Measurements from ENCODE around the gene MFSD12.
"Not testable (repeated sequence)": the region's sequence is repeated elsewhere in the genome, so short reads cannot be mapped to it uniquely, and the experiment has no call there.

The MFSD12 gene

DNA sequence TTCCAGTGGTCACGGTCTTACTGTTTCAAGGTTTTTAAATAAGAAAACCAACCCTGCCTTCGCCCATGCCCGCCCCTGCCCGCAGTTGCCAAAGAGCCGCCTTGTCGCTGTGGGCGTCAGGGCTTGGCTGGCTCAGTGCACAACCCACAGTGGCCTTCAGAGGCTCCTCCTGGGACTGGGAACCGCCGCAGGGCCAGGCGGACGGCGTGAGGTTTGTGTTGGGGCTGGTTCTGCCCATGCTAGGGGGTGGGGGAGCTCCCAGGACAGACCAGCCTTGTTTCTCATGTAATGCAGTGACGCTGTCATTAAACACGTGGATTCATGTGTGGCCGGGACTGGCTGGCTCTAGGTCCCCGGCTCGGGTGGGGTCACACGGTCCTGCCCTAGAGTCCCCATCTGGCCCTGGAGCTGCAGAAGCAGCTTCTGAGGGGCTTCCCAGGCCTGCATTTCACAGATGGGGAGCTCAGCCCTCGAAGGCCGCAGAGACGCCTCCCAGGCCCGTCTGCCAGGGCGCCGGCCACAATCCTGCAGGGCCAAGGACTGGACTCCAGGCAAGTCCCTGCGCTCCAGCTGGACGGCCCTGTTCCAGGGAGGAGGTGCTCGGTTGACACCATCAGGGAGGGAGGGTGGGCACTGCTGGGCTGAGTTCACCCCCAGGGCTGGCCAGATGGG, 20.8 kb downstream of the MFSD12 start:
- DNase-seq: no peak

DNA sequence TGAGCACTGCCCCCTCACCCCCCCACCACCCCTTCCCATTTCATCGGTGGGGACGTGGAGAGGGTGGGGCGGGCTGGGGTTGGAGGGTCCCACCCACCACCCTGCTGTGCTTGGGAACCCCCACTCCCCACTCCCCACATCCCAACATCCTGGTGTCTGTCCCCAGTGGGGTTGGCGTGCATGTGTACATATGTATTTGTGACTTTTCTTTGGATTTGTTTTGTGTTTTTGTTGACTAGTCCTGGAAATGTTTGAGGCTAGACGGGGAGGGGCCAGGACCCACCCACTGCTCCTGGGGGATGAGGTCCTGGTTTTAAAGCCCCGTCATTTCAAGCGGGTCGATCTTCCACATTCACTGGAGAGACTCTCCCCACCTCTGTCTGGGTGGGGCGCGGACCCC, 21.4 kb downstream of the MFSD12 start:
- DNase-seq: no peak

DNA sequence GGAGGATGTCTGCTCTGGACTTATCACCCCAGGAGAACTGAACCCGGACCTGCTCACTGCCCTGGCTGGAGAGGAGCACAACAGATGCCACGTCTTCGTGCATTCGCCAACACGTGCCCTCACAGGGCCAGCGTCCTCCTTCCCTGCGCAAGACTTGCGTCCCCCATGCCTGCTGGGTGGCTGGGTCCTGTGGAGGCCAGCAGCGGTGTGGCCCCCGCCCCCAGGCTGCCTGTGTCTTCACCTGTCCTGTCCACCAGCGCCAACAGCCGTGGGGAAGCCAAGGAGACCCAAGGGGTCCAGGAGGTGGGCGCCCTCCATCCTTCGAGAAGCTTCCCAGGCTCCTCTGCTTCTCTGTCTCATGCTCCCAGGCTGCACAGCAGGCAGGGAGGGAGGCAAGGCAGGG, 21.8 kb downstream of the MFSD12 start:
- no peak for DNase-seq

DNA sequence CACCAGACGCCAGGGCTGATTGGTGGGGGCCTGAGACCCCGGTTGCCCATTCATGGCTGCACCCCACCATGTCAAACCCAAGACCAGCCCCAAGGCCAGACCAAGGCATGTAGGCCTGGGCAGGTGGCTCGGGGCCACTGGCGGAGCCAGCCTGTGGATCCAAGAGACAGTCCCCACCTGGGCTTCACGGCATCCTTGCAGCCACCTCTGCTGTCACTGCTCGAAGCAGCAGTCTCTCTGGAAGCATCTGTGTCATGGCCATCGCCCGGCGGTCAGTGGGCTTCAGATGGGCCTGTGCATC, 22.2 kb downstream of the MFSD12 start:
- DNase-seq: no peak

DNA sequence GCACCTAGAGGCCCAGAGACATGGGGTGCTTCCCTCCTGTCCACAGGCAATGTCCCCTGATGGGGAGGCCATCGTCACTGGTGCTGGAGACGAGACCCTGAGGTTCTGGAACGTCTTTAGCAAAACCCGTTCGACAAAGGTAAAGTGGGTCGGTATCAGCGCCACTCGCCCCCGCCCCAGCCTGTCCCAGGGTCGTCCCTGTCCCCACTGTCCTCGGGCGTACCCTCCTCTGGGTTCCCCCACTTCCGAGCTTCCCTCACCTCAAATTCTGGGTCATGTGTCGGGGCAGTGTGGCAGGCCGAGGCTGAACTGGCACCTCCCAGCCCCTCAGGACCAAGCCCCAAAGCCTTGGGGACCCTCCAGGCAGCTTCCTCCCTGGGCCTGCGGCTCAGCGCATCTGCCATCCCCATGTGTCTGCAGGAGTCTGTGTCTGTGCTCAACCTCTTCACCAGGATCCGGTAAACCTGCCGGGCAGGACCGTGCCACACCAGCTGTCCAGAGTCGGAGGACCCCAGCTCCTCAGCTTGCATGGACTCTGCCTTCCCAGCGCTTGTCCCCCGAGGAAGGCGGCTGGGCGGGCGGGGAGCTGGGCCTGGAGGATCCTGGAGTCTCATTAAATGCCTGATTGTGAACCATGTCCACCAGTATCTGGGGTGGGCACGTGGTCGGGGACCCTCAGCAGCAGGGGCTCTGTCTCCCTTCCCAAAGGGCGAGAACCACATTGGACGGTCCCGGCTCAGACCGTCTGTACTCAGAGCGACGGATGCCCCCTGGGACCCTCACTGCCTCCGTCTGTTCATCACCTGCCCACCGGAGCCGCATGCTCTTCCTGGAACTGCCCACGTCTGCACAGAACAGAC, 22.8 kb downstream of the MFSD12 start:
- no peak for DNase-seq

DNA sequence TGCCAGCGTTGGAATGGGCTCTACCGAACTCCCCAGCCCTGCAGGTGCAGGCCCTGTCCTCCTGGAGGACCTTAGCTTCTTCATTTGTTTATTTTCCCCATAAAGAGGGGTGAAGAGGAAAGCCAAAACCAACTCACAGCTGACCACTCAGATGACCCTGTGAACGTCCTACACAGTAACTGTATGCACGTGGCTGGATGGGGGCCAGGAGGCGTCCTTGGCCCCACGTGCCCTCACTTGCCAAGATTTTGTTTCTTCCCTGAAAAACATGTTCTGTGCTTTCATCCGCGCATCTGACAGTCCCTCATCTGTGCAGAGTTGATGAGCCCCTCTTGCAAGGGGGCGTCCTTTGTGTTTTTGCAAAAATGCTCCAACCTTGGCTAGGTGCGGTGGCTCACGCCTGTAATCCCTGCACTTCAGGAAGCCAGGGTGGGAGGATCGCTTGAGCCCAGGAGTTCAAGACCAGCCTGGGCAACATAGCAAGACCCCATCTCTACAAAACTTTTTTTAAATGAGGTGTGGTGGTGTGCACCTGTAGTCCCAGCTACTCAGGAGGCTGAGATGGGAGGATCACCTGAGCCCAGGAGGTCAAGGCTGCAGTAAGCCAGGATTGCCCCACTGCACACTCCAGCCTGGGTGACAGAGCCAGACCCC, 23.7 kb downstream of the MFSD12 start:
- DNase-seq: no peak

DNA sequence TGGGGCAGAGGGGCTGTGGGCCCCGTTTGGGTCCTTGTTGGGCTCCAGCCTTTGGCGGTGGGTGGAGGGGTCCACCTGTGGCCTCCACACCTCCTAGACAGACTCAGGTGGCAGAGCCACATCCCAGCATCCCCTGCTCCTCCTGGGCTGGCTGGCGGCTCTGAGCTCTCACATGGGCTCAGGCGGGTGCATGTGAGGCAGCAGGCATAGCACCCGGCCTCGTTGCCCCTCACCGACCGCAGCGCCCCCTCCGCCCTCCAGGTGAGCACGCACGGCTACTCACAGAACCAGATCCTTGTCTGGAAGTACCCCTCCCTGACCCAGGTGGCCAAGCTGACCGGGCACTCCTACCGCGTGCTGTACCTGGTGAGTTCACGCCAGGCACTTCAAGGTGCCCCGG, 24.4 kb downstream of the MFSD12 start:
- no peak for DNase-seq

DNA sequence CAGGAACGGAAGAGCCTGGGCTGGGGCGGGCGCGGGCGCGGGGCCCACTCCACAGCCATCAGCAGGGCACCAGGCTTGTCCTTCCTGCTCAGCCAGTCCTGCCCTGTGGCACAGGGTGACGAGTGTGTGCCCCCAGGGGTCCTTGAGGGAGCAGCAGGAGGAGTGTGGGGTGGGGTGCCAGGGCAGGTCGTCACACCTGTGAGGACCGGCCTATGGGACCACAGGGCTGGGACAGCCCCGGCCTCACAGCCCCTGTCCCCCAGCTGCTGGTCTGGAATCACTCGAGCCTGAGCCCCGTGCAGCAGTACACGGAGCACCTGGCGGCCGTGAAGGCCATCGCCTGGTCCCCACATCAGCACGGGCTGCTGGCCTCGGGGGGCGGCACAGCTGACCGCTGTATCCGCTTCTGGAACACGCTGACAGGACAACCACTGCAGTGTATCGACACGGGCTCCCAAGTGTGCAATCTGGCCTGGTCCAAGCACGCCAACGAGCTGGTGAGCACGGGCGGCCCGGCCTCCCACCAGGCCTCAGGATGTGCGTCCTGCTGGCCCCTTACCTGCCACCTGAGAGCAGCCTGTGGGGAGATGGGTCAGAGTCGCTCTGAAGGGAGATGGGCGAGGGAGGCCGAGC, 25.1 kb downstream of the MFSD12 start:
- no peak for DNase-seq

DNA sequence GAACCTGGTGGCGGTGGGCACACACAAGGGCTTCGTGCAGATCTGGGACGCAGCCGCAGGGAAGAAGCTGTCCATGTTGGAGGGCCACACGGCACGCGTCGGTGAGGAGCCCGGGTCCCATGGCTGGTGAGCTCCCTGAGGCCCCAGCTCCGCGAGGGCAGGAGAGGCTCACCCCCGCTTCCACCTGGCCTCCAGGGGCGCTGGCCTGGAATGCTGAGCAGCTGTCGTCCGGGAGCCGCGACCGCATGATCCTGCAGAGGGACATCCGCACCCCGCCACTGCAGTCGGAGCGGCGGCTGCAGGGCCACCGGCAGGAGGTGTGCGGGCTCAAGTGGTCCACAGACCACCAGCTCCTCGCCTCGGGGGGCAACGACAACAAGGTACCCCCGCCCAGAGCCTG, 25.7 kb downstream of the MFSD12 start:
- no peak for DNase-seq

DNA sequence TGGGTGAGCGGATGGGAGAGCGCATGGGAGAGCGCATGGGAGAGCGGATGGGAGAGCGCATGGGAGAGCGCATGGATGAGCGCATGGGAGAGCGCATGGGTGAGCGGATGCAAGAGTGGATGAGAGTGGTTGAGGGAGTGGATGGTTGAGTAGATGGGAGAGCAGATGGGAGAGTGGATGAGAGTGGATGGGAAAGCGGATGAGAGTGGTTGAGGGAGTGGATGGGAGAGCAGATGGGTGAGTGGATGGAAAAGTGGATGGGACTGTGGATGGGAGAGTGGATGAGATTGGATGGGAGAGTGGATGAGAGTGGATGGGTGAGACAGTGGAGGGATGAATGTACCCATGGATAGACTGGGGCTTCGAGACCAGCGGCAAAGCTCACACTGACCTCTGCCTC, 27.0 kb downstream of the MFSD12 start:
- no peak for DNase-seq

DNA sequence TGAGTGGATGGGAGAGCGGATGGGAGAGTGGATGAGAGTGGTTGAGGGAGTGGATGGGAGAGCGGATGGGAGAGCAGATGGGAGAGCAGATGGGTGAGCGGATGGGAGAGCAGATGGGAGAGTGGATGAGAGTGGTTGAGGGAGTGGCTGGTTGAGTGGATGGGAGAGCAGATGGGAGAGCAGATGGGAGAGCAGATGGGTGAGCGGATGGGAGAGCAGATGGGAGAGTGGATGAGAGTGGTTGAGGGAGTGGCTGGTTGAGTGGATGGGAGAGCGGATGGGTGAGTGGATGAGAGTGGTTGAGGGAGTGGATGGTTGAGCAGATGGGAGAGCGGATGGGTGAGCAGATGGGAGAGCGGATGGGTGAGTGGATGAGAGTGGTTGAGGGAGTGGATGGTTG, 28.1 kb downstream of the MFSD12 start:
- not testable (repeated sequence) for DNase-seq

DNA sequence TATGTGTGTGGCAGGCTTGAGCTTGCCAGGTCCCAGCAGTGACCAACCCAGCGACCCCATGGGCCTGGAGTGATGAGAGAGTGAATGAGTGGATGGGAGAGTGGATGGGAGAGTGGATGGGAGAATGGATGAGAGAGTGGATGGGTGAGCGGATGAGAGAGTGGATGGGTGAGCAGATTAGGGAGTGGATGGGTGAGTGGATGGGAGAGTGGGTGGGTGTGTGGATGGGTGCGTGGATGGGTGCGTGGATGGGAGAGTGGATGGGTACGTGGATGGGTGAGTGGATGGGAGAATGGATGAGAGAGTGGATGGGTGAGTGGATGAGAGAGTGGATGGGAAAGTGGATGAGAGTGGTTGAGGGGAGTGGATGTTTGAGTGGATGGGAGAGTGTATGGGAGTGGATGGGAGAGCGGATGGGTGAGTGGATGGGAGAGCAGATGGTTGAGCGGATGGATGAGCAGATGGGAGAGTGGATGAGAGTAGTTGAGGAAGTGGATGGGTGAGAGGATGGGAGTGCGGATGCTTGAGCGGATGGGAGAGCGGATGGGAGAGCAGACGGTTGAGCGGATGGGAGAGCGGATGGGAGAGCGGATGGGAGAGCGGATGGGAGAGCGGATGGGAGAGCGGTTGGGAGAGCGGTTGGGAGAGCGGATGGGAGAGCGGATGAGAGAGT, 28.7 kb downstream of the MFSD12 start:
- DNase-seq: no peak

DNA sequence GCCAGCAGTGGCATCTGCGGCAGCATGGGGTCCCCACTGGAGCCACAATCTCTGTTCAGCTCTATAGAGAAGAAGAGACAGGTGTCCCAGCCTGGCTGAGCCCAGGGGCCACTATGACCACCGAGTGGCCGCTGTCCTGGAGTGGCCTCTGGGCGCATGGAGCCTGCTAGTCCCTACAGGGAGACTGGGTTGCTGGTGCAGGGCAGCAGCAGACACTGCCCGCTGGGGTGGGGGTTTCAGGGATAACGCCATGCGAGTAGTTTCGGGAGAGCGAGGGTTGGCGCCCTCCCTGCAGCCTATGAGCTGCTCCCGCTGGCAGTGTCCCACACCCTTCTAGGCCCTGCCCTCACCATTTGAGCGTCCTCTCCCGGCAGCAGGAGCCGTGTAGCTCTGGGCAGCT, 29.3 kb downstream of the MFSD12 start:
- DNase-seq: no peak

DNA sequence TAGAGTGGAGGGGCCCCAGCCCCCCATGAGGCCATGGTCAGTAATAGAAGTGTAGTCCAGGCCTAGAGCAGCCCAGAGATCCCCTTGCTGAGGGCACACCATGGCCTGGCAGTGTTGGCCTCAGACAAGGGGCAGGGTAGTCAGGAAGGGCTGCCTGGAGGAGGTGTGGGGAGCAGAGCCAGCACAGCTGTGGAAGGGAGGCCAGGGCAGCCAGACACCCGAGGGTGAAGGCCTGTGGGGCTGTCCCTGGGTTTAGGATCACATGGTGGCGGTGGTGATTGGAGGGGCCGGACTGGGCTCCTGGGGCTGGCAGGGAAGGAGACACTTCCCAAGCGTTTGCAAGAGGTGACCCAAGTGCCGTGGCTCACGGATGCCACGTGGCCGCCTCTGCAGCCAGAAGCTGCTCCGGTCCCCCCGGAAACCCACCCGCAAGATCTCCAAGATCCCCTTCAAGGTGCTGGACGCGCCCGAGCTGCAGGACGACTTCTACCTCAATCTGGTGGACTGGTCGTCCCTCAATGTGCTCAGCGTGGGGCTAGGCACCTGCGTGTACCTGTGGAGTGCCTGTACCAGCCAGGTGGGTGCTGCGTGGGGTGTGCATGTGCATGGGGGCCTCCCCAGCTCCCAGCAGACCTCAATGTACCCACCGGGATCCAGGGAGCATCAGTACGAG, 30.0 kb downstream of the MFSD12 start:
- DNase-seq: no peak

DNA sequence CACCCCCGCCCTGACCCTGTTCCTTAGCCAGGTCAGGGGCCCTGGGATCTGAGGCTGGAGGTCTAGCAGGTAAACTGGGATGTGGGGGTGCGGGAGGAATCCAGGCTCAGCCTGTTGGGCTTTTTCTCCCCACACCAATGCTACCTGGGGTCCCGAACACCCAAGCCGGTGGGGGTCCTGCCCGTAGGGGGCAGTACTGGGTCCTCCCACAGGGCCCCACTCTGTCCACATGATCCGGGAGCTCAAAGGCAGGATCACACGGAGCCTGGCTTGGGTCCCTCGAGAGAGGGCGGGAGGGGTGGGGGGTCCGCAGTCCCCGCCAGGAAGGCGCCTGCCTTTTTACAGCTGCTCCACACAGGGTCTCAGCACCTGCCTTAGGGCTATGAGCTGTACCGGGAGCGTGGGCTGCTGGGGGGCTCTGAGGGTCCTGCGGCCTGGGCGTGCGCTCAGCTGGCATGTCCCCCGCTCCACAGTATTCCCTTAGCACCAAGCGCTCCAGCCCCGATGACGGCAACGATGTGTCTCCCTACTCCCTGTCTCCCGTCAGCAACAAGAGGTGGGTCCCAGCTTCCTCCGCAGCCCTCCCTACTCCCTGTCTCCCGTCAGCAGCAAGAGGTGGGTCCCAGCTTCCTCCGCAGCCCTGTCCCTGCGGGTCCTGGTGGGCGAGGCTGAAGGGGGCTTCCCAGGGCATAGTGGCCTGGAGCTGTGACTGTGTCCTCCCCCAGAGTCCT, 30.7 kb downstream of the MFSD12 start:
- DNase-seq: no peak

DNA sequence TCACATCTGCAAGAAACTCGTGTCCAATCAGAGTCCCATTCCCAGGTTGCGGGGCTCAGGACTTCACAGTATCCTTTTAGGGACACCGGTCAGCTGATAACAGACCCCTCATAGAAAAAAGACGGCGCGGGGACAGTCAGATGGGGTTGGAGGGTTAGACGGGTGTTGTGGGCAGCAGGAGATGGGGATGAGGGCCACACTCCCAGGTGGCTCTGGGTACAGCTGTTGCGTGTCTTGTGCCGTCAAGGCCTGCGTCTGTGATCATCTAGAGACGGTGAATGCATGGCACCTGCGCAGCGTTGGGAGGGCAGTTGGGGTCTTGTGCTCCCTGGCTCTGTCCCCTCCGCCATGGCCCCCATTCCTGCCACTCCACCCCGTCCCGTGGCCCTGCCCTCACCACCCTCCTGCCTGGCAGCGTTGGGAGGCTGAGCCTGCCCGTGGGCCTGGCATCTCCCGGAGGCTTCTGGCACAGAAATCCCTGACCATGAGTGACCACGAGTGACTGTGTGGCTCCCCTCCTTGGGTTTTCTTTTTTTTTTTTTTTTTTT, 32.4 kb downstream of the MFSD12 start:
- DNase-seq: no peak

DNA sequence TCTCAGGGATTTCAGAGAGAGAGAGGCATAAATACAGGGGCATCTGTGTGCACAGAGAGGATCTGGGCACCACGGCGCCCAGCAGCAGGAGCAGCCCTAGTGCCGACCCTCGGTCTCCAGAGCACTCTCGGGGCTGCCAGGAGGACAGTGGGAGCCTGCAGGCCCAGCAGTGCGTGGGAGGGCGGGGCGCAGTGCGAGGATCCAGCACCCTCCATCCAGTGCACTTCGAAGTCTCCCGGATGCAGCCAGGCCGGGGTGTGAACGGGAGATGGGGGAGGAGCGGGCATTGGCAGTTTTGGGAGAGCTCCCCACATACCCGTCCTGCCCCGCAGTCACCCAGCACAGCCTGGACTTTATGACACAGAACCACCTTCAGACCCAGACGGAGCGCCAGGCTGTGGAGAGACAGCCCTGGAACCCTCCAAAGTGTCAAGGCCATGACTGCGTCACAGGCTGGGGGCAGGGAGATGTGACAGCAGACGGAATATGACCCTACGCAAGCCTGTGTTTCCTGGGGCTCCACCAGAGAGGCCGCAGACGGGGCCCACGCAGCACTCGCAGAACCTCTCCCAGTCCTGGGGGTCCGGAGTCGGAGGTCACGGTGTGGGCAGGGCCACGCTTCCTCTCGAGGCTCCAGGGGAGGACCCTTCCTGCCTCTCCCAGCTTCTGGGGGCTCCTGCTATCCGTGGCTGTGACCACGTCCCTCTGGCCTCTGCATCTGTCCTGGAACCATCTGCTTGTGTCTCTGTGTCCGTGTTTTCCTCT, 33.1 kb downstream of the MFSD12 start:
- DNase-seq: no peak

DNA sequence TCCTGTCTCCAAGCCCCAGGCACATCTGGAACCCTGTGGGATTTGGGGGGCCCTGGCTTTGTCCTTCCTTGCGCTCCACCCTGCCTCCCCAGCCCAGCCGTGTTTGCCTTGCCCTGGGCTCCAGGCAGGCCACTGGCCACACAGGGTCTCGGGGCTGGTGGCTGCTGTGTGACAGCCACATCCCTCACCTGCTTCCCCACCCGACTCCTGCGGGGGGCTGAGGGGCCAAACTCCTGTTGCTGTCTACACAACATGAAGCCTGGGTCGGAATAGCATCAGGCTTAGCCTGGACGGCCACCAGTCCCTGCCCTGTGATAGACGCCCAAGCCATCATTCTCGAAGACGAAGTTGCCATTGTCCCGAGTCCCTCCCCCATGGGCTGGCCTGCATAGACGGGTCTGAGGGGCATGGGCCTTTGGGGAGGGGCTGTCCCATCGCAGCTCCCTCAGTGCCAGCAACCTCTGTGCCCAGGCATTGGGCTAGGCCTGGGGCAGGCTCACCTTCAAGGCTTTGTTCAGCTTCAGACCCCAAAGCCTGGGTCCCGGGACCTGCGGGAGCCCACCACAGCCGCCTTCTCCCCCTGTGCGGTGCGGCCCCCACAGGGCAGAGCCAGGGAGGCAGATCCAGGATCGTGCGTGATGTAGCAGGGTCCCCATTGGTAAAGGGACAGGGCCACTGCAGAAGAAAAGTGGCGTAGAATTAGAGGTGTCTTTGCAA, 33.9 kb downstream of the MFSD12 start:
- no peak for DNase-seq

DNA sequence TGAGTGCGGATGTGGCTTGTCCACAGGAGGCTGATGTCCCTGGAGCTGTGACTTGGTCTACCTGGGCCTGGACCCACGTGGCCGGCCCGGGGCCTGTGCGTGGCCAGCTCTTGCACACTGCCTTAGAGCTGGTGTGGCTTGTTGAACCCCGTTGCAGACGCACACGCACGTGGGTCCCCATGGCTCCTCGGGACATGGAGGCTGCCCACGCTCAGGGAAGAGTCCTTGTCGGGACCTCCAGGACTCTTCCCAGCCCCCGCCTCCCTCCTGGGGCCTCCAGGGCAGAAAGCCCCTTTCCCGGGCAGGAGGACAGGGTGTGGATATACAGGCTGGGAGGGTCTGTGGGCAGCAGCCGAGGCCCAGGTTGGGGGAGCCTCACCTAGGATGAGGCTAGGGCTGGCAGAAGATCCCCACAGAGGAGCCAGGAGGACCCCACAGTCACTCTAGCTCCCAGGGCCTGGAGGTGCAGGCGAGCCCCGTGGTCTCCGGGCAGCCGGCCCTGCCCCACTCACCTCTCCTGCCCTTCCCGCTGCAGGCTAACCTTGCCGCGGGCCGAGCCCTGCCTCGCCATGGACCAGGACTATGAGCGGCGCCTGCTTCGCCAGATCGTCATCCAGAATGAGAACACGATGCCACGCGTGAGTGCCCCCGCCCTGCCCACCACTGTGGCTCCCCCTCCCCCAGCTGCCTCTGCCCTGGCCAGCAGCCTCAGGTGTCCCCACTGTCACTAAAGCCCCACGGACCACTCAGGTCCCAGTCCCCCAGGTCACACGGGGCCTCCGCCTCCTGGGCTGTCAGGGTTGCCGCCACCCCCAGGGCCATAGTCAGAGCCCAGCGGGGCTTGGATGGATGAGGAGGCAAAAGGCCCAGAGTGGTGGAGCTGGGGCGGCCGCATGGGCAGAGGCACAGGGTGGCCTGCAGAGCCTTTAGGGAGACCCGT, 34.7 kb downstream of the MFSD12 start:
- DNase-seq: no peak
